Heart right ventricle (tissue), 16 donors: Measurements from ENCODE around the gene MEF2C. TPM values are rescaled to one million over a fixed set of nuclear protein-coding genes. Genes with fewer than 3 reads are reported as not detected.

Experiments used
- ATAC-seq, 8 donors: fragments of 200-7000 bp; cut with Tn5 transposase; one replicate each; pipeline ENCODE4 v1.9.1; 2020; ENCODE audit warnings: mild to moderate bottlenecking in 8 of 8, moderate library complexity in 8 of 8, moderate number of reproducible peaks in 1 of 8
- DNase-seq, 2 donors: peaks; one replicate each; pipeline ENCODE4 v3.0.0-alpha.2; 2020
- H3K27ac ChIP-seq, 10 donors: fragments of 200-600 bp; sonication (generic) in 2 of 10; one replicate each; pipeline versions ENCODE4 v1.5.0 to v1.8.0; 2020 to 2022; ENCODE audit warnings: mild to moderate bottlenecking in 3 of 10
- H3K27me3 ChIP-seq, 7 donors: fragments of 200-600 bp; one replicate each; pipeline ENCODE4 v1.8.0; 2021 to 2022; ENCODE audit warnings: mild to moderate bottlenecking in 2 of 7
- H3K36me3 ChIP-seq, 9 donors: fragments of 200-600 bp; sonication (generic) in 1 of 9; one replicate each; pipeline versions ENCODE4 v1.5.0 to v1.8.0; 2020 to 2022; ENCODE audit warnings: mild to moderate bottlenecking in 2 of 9
- H3K4me1 ChIP-seq, 9 donors: fragments of 200-600 bp; sonication (generic) in 1 of 9; one replicate each; pipeline versions ENCODE4 v1.5.0 to v1.8.0; 2020 to 2022; ENCODE audit warnings: mild to moderate bottlenecking in 4 of 9
- H3K4me3 ChIP-seq, 10 donors: fragments of 200-600 bp; sonication (generic) in 2 of 10; one replicate each; pipeline versions ENCODE4 v1.5.0 to v1.8.0; 2020 to 2022; ENCODE audit warnings: mild to moderate bottlenecking in 7 of 10, moderate library complexity in 2 of 10
- H3K9me3 ChIP-seq, 11 donors: fragments of 200-600 bp in 10 of 11; sonication (generic) in 2 of 11; one replicate each; pipeline versions ENCODE4 v1.5.0 to v1.8.0; 2013 to 2022; ENCODE audit warnings: mild to moderate bottlenecking in 2 of 11, control low read depth in 1 of 11, moderate library complexity in 1 of 11
- CTCF ChIP-seq, 9 donors: fragments of 200-600 bp; sonication (generic) in 2 of 9; IDR thresholded peaks; one replicate each; pipeline versions ENCODE4 v1.5.0 to v1.8.0; 2021 to 2022; ENCODE audit warnings: antibody characterized with exemption in 9 of 9, mild to moderate bottlenecking in 5 of 9, moderate library complexity in 1 of 9
- WGBS, 2 donors: extraction: QIAGEN DNeasy Blood & Tissue Kit; methylation state at CpG; one replicate each; pipeline ENCODE4 v1.1.7; 2013; ENCODE audit warnings: inconsistent platforms in 1 of 2; 5-methylcytosine and 5-hydroxymethylcytosine counted together
- intact Hi-C, 10 donors: fragments of 100-400 bp; cut with DNase I; formaldehyde crosslinking; loops; one replicate each; pipeline versions ENCODE4 v1.11.1 to v1.14.2; 2022
- polyA plus RNA-seq, 2 donors: library from polyadenylated mRNA; stranded (reverse); fragments of 200-250 nt; gene quantifications; one replicate each; pipeline ENCODE4 v1.2.3, GENCODE V29; 2013
- total RNA-seq, 10 donors: library from RNA; stranded (reverse); fragmentation: NEBNext Ultra II Directional in 3 of 10; extraction: Animal tissue kit (Norgen Biotek cat#: 25700) in 3 of 10; gene quantifications; one replicate each; pipeline versions ENCODE4 v1.2.1 to v1.2.4, GENCODE V29; 2021 to 2023
- donor health status: Arrhythmogenic right ventricular cardiomyopathy.
- donor health status: ischemic (EF 13 %, LVEDD 7.1; RV severe dilation, severe dysfunction).
- donor health status: healthy with polysubstance abuse.
- donor health status: DM: no; HTN: yes; CAD: no.
- donor health status: DM: no; HTN: no; CAD: no.
- donor health status: ischemic (EF 25% LVEDD 6.9; RV normal size, moderate dysfunction).
- donor health status: ischemic (EF 25% LVEDD 5.7; RV mildly dilated, moderate dysfunction).
- donor health status: healthy.
- donor health status: DM: yes; HTN: yes; CAD: no.
- donor health status: Ischemic cardiomyopathy.
- donor health status: ischemic (EF 35%, LVEDD 5.7; RV mildly dilated, moderate dysfunction).
- donor health status: nonischemic (EF 11% LVEDD 7.7; RV severe dilation, severe dysfunction).
- donor health status: DM: yes; HTN: yes; CAD: no.
- donor health status: PGD.
- donor health status: ischemic (EF 29% LVEDD 5.4; RV normal size, mild dysfunction).
- donor health status: nonischemic (EF 23%, LVEDD 6.1; RV moderate dilation, normal function).

MEF2C gene
- total and polyA plus RNA-seq, 12 donors = 11.2 to 88.7 (median 66.3) TPM

DNA sequence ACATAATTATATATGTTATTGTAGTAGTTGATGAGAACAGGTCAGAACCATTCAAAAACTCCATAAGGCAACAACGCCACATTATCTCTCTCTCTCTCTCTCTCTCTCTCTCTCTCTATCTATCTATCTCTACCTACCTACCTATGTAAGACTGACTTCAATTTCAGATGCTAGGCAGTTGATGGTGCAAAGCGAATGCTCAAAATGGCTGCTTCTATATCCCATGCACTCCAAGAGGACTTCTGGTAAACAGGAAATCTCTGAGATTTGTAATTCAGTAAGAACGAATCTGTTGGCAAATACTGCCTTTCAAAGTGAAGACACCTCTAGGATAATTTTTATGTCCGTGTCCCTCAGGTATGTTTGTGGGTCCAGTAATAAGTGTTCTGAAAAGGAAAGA is 43.7 kb downstream of the MEF2C start:
- intact Hi-C loops = loop anchor here in 4 of 10 donors (5.0 to 10.0 kb wide), 4 partner anchors 43 to 104 kb away; partner anchors contain the start of gene MEF2C (in 2 of the 4)
- Histone ChIP-seq H3K9me3 (no peaks in the 10 kb centered on the region), H3K27ac (peak overlapping the region in 4 of 10 donors; percentile 8 to 92 (median 22)), H3K36me3 (peaks cover 0 to 7% (median 0%) of the 10 kb centered on the region in 9 donors), H3K4me3 (no peak overlapping the region), H3K27me3 (no peaks in the 10 kb centered on the region), H3K4me1 (peaks cover 0 to 92% (median 61%) of the 10 kb centered on the region in 9 donors)
- ATAC-seq (no peak), DNase-seq (no peak)
- no peak for TF ChIP-seq CTCF (IDR thresholded peaks at IDR 0.05)
- WGBS, 2 donors = 81 to 86% methylated on average over 4 of the region's 4 CpGs

DNA sequence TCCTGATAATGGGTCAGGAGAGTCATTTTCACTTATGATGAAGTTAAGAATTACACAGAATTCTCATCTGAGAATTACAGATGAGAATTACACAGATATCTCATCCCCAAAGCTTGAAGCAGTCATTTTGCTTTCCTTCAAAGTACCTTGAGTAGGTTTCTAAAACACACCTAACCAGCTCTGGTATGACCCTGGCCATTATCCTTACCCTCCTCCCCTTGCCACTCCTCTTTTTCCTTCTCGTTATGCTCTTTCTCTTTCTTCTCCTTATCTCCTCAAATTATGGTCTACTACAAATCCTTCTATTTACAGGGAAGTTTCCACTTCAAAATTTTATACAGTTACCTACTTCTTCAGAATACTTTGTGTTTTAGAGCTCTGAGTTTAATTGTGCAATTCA is 44.5 kb downstream of the MEF2C start:
- H3K27ac ChIP-seq = peak overlapping the region in 4 of 10 donors; percentile 26 to 92 (median 62)
- peaks cover 0 to 97% (median 68%) of the 10 kb centered on the region in 9 donors for H3K4me1 ChIP-seq
- ATAC-seq (no peak), DNase-seq (no peak)
- WGBS, 2 donors = 53 to 56% methylated on average over 1 of the region's 1 CpG
- no peak for TF ChIP-seq CTCF (IDR thresholded peaks at IDR 0.05)
- H3K27me3 ChIP-seq = no peaks in the 10 kb centered on the region
- H3K9me3 ChIP-seq = no peaks in the 10 kb centered on the region
- no peak overlapping the region for H3K4me3 ChIP-seq
- intact Hi-C loops = loop anchor here in 4 of 10 donors (5.0 to 10.0 kb wide), 4 partner anchors 44 to 104 kb away; partner anchors contain the start of gene MEF2C (in 2 of the 4)
- peaks cover 0 to 4% (median 0%) of the 10 kb centered on the region in 9 donors for H3K36me3 ChIP-seq

- DNase-seq (no peak), ATAC-seq (no peak)
- Histone ChIP-seq H3K36me3 (peaks cover 0 to 4% (median 0%) of the 10 kb centered on the region in 9 donors), H3K27ac (peak overlapping the region in 5 of 10 donors; percentile 3 to 92 (median 86)), H3K4me3 (no peak overlapping the region), H3K4me1 (peaks cover 0 to 97% (median 71%) of the 10 kb centered on the region in 9 donors), H3K9me3 (no peaks in the 10 kb centered on the region), H3K27me3 (no peaks in the 10 kb centered on the region)
- 97% methylated on average over 1 of the region's 1 CpG for WGBS, 2 donors
- intact Hi-C loops = loop anchor here in 4 of 10 donors (5.0 to 10.0 kb wide), 4 partner anchors 44 to 103 kb away; partner anchors contain the start of gene MEF2C (in 2 of the 4)
- TF ChIP-seq CTCF (IDR thresholded peaks at IDR 0.05) = no peak
These were observed 45.2 kb downstream of the MEF2C start for GRCh38 chr5:88837817-88838216.

- Histone ChIP-seq H3K4me1 (peaks cover 0 to 97% (median 74%) of the 10 kb centered on the region in 9 donors), H3K4me3 (peak overlapping the region in 1 of 10 donors; percentile 36), H3K27me3 (no peaks in the 10 kb centered on the region), H3K9me3 (no peaks in the 10 kb centered on the region), H3K27ac (peak overlapping the region; percentile 66 to 92 (median 82)), H3K36me3 (peaks cover 0 to 4% (median 0%) of the 10 kb centered on the region in 9 donors)
- intact Hi-C loops = loop anchor here in 4 of 10 donors (5.0 to 10.0 kb wide), 4 partner anchors 45 to 102 kb away; partner anchors contain the start of gene MEF2C (in 2 of the 4)
- WGBS, 2 donors = 97 to 98% methylated on average over 4 of the region's 4 CpGs
- DNase-seq = no peak
- no peak for ATAC-seq
- TF ChIP-seq CTCF (IDR thresholded peaks at IDR 0.05) = no peak
These were observed 45.8 kb downstream of the MEF2C start for GRCh38 chr5:88837222-88837621.
